NOMO-1 (cell line): ENCODE measurements around the gene SLC15A3.

Source experiments
- DNase-seq, 2 experiments: peaks; one replicate each; lab custom pipeline; 2025; ENCODE audit not compliant: unreplicated experiment in 2 of 2; lab: John Stamatoyannopoulos, UW

The SLC15A3 gene

DNA sequence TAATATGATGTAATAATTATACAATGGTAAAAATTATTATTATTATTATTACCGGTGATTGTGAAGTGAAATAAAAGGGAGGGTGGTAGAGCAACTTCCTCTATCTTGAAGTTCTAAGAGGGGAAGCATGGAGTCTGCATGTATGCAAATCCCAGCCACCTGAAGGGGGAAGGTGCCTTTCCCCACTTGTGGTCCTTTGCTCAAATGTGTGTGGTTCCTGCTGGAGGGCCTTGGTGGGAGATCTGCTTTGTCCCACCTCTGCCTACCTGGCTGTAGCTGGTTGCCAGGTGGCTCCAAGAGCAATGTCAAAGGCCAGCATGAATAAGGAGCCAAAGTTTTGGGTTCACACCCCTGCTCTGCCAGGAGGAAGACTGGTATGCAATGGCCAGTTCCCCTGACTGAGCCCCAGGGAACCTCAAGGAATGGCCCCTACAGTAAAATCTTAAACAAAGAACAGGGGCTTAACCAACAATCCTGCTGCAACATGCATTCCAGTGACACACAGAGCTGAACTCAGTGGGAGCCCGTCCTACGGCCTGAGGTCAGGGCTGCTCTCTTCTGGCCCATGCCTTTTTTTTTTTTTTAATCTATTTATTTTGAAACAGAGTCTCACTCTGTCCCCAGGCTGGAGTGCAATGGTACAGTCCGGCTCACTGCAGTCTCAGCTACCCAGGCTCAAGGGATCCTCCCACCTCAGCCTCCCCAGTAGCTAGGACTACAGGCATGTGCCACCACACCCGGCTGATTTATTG is 19.2 kb downstream of the SLC15A3 start:
- DNase-seq: peak in 1 of 2 experiments; percentile 6

- no peak for DNase-seq
These were observed 20.1 kb downstream of the SLC15A3 start for GRCh38 chr11:60931917-60932316.

- no peak for DNase-seq
These were observed 21.6 kb downstream of the SLC15A3 start for GRCh38 chr11:60930394-60930793.

DNA sequence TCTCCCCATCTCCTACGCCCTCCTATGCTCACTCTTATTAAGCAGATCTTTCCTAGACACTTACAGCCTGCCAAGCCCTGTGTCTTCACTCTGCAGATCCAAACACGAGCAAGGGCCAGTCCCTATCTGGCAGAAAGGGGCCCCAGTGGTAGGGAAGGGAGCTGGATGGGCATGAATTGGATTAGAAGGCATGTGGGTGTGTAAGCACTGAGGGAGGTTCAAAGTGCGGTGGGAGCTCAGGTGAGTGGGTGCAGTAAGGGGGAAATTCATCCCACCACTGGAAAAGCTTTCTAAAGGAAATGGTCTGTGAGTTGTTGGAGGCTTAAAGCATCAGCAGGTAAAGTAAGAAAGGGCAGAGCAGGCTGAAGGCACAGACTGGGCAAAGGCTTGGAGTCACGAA is 22.2 kb downstream of the SLC15A3 start:
- no peak for DNase-seq

DNA sequence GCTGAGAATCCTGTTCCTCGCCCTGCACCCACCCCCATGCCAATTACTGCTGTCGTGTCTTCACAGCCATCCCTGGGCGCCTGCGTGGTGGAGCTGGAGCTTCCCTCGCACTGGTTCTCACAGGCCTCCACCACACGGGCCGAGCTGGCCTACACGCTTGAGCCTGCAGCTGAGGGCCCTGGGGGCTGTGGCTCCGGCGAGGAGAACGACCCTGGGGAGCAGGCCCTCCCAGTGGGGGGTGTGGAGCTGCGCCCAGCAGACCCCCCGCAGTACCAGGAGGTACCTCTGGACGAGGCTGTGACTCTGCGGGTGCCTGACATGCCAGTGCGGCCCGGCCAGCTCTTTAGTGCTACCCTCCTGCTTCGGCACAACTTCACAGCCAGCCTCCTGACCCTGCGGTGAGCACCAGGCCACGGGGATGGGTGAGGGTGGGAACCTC is 23.4 kb downstream of the SLC15A3 start:
- no peak for DNase-seq

GRCh38 chr11:60927600-60927999 is 24.4 kb downstream of the SLC15A3 start:
- DNase-seq: no peak

DNA sequence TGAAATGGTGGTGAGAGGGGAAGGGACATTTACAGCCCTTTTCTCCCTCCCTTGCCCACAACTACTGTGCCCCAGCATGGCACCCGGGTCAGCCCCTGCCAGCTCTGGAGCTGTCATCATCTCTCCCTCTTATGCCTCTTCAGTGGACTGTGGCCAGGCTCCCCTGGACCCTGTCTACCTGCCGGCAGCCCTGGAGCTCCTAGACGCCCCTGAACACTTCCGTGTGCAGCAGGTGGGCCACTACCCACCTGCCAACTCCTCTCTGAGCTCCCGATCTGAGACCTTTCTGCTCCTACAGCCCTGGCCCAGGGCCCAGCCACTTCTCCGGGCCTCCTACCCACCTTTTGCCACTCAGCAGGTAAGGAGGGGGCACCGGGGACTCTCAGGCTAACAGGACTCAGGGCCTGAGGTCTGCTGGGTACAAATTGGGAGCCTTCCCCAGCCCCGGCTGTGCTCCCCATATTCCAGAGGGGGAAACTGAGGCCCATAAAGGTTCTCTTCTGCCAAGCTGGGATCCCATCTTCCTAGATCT is 24.8 kb downstream of the SLC15A3 start:
- no peak for DNase-seq

DNA sequence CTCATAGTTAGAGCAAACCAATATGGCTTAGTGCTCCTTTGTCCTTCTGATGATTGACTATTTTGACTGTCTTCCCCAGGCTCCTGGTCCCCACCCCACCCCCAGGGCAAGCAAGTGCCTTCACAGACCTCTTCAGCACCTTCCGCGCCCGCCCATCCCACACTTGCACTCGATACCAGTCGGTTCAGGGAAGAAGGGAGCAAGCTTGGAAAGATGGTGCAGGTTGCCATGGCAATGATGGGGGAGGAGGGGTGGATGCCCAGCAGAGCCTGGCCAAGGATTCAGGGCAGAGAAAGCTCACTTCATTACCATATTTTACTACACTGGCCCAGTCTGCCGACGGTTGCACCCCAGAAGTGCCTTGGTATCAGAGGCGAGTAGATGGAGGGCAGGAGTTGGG is 25.5 kb downstream of the SLC15A3 start:
- no peak for DNase-seq

- no peak for DNase-seq
These were observed 26.1 kb downstream of the SLC15A3 start for GRCh38 chr11:60925868-60926267.

GRCh38 chr11:60924906-60925853 is 26.8 kb downstream of the SLC15A3 start:
- DNase-seq: no peak

GRCh38 chr11:60924110-60924905 is 27.7 kb downstream of the SLC15A3 start, which contains the start of gene TMEM132A:
Gene TMEM132A, plus strand, starts transcription at chr11:60924460. Its CDS starts 174 bp downstream, at chr11:60924634.
- DNase-seq: no peak

DNA sequence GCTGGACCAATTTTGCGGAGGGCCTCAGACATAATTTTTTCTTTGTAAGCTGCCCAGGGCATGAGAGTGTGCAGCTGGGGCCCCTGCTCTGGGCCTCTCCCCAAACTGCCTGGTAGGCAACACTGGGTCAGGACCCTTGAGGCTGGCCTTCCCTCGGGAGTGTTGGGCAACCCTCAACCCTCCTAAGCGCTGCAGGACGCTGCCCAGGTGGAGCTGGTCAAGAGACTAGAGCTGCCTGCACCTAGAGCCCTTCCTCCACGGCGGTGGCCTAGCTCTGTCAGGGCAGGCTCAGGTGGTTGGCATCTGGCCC is 28.2 kb downstream of the SLC15A3 start:
- no peak for DNase-seq

DNA sequence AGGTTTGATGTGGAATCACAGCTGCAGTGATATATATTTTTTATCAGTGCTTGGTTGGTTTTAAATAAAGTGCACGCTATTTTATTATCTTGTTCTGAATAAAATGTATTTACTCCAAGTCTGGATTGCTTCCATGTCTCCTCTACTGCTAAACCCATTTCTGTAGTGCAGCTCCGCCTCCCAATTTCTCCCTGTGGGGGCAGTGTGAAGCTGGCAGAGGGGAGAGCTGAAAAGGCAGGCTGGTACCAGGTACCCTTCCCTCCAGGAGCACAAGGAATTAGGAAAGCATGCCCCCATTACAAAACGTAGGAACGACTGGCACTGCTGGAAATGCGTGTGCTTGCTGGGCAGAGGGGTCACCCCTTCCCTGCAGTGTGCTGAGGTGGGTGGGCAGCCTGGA is 28.6 kb downstream of the SLC15A3 start:
- DNase-seq: no peak

DNA sequence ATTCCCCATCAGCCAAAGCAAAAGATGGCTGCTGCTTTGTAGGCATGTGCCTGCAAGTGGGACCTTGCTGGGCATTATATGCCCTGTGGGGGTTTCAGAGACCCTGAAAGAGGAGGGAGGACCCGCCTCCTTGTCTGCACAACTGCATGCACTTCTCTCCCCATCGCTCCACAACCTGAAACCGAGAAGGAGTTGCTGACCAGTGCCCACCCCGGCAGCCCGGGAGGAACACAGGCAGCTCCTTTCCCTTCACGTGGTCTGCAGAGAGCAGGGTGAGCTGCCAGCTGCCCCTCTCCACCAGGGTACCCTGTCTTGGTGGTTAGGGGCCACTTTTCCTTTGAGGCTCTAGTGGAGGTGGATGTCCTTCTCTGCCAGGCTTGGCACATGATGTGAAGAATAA is 29.1 kb downstream of the SLC15A3 start:
- no peak for DNase-seq

DNA sequence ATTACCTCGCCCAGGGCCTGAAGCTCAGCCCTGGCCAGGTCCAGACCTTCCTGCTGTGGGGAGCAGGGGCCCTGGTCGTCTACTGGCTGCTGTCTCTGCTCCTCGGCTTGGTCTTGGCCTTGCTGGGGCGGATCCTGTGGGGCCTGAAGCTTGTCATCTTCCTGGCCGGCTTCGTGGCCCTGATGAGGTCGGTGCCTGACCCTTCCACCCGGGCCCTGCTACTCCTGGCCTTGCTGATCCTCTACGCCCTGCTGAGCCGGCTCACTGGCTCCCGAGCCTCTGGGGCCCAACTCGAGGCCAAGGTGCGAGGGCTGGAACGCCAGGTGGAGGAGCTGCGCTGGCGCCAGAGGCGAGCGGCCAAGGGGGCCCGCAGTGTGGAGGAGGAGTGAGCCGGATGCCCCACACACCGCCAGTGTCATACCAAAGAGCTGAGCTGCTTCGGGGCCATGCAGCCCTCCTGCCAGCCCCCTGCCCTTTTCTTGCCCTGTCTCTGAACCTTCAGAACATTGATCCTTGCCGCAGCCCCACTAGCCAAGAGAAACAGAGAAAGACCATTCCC is 30.1 kb downstream of the SLC15A3 start:
- no peak for DNase-seq

- DNase-seq: no peak
These were observed 30.7 kb downstream of the SLC15A3 start for GRCh38 chr11:60921259-60921658.

GRCh38 chr11:60919956-60920355 is 32.0 kb downstream of the SLC15A3 start:
- DNase-seq: no peak

GRCh38 chr11:60919320-60919719 is 32.7 kb downstream of the SLC15A3 start:
- peak; percentile 34 to 78 for DNase-seq

GRCh38 chr11:60918939-60919265 is 33.1 kb downstream of the SLC15A3 start:
- no peak for DNase-seq

DNA sequence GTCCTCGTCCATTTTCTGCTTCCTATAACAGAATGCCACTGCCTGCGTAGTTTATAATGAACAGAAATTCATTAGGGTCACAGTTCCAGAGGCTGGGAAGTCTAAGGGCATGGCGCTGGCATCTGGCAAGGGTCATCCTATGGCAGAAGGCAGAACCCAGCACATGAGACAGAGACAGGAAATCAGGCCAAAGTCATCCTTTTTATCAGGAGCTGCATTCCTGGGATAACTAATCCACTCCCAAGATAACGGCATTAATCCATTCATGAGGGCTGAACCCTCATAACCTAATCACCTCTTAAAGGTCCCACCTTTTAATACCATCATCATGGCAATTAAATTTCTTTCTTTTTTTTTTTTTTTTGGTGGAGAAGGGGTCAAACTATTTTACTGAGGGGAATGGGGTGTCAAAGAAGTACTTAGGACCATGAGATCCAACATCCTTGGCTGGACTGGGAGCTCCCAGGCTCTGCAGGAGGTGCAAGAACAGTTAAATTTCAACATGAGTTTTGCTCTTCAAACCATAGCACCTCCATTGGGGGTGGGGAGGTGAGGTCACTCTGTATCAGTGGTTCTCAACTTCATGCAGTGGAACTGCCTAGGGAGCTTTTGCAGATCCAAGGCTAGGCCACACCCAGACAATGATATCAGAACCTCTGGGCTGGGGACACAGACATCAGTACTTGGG is 33.6 kb downstream of the SLC15A3 start:
- DNase-seq: no peak
